Stimulated activated CD8-positive, alpha-beta memory T cell treated with anti-CD3 and anti-CD28 coated beads, Interleukin-12 subunit alpha, Interleukin-12 subunit beta, amount 100 ng/mL, for 4 hours (primary cell): ENCODE measurements around the gene GPER1.
"Not testable (repeated sequence)": the region's sequence is repeated elsewhere in the genome, so short reads cannot be mapped to it uniquely, and the experiment has no call there.

Experiments used
- DNase-seq: peaks from one replicate; pipeline ENCODE4 v3.0.0-alpha.2; 2020; ENCODE audit warnings: low read depth

Gene GPER1

GRCh38 chr7:1070544-1071011, 17.3 kb upstream of the GPER1 start:
- DNase-seq, result no peak

- no peak for DNase-seq
Measured at GRCh38 chr7:1071731-1072254, 16.1 kb upstream of the GPER1 start.

DNA sequence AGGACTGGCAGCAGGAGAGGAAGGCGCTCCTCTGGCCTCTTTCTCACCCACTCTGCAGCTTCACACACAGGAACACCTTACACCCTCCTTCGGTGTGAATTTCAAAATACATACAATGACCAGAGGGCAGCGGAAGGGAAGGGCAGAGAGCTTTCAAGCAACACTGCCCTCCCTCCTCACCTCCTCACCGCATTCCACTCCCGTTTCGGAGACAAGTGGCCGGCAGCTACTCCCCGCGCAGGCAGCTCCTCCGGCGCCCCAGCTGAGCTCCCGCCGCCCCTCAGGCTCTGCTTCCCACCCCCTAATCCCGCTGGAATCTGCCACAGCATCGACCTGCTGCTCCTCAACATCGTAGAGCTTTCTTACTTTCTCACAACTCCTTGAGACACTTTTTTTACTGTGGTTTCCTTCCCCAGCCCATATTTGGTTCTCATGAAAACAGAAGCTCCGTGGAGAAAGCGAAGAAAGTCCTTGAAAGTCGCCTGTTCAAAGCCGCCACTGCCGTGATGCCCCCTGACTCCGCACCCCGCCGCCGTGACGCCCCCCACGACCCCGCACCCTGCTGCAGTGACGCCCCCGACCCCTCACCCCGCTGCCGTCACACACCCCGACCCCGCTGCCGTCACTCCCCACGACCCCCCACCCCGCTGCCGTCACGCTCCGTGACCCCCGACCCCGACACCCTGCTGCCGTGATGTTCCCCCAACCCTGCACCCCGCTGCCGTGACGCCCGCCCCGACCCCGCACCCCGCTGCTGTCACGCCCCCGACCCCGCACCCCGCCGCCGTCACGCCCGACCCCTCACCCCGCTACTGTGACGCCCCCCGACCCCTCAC, 14.6 kb upstream of the GPER1 start:
- DNase-seq, result no peak

DNA sequence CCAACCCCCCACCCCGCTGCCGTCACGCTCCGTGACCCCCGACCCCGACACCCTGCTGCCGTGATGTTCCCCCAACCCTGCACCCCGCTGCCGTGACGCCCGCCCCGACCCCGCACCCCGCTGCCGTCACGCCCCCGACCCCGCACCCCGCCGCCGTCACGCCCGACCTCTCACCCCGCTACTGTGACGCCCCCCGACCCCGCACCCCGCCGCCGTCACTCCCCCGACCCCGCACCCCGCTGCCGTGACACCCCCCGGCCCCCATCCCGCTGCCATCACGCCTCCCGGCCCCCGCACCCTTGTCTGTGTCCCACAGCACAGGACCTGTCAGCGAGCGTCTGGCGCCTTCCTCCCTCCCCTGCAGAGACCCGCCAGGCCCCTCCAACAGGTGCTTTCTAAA, 13.9 kb upstream of the GPER1 start:
- DNase-seq, result not testable (repeated sequence)

- no peak for DNase-seq
Measured at GRCh38 chr7:1074593-1075431, 13.1 kb upstream of the GPER1 start.

- DNase-seq, result no peak
Measured at GRCh38 chr7:1076184-1077072, 11.5 kb upstream of the GPER1 start.

- no peak for DNase-seq
Measured at GRCh38 chr7:1078519-1078918, 9.4 kb upstream of the GPER1 start.

DNA sequence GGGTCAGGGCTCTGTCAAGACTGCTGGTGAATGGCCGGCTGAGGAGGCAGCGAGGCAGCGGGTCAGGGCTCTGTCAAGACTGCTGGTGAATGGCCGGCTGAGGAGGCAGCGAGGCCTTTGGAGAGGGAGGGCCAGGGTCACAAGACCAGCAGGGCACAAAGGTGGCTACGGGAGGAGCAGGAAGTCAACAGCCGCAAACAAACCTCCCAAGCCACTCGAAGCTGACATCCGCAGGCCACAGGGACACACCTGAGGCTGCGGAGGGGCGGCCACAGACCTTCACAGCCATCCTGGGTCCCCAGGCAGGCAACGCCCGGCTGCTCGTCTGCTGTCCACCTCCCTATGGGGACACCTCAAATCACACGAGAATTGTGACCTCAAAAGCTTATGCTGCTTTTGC, 8.9 kb upstream of the GPER1 start:
- DNase-seq, result no peak

DNA sequence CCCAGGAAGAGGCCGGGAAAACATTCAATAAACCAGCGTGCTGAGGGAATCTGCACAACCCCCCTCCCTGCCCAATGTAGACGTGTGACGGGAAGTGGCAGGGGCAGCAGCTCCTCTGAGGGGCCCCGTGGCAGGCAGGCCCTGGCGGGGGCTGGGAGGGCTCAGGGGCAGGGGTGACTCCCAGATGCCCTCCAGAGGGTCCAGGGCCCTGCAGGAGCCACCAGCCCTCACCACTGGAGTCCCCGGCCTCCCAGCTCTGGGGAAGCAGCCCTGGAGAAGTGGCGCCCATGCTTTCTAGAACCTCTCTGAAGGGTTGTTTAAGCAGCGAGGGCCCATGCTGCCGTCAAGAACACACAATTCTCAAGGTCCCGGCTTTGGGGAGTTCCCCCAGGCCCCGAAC, 8.4 kb upstream of the GPER1 start:
- DNase-seq, result no peak

DNA sequence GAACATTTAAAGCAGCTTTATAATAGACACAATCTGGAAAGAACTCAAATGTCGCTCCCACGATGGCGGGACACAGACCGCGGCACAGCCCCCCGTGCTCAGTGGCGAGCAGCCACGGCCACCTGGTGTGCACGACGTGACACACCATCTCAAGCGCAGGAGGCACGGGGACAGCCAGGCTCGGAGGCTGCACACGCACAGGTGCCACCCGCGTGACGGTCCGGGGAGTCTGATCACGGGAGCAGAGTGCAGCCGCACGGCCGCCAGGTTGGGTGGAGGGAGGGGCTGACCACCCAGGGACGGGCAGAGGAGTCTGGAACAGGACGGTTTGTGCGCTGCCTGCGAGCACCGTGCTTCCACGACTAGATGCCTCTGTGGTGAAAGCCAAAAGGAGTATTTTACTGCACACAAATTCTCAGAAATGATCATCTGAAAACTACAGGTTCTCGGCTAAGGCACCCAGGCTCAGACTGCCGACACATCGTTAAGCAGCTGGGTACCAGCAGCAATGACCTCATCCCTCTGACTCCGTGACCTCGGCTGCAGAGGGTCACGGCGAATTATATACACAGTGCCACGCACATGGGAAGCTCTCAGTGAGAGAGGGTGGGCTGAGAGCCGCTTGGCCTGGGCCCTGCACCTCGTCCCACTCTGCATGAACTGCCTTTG, 7.5 kb upstream of the GPER1 start:
- DNase-seq, result no peak

DNA sequence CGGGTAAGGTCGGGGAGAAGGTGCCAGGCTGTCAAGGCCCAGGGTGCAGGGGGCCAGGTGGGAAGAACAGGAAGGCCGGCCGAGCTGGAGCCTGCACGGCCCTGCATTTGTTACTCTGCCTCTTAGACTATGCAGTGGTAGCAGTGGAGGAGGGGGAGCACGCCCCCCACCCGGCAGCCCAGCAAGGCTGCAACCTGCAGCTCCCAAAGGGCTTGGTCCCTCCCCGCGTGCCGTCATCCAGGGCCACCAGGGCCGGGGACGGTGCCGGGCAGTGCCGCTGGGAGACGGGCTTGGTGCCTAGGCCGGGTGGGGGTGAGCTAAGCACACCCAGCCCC, 7.0 kb upstream of the GPER1 start:
- no peak for DNase-seq

DNA sequence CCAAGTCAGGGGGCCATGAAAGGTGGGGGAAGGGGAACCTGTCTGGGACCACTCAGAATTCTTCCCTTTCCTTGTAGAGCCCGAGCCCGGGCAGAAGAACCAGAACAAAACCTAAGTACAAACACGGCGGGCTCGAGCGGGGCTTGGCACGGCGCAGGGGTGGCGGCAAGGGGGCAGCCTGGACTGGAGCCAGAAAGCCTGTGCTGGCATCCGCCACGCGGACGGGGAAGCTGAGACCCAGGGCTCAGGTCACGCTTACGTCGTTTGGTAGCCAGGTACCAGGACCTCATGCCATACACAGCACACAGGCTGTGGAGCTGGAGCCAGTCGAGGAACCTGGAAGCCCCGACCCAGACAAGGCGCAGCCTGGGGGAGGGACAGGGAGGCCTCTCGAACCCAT, 6.6 kb upstream of the GPER1 start:
- DNase-seq, result no peak

GRCh38 chr7:1081931-1082401, 5.9 kb upstream of the GPER1 start:
- no peak for DNase-seq

DNA sequence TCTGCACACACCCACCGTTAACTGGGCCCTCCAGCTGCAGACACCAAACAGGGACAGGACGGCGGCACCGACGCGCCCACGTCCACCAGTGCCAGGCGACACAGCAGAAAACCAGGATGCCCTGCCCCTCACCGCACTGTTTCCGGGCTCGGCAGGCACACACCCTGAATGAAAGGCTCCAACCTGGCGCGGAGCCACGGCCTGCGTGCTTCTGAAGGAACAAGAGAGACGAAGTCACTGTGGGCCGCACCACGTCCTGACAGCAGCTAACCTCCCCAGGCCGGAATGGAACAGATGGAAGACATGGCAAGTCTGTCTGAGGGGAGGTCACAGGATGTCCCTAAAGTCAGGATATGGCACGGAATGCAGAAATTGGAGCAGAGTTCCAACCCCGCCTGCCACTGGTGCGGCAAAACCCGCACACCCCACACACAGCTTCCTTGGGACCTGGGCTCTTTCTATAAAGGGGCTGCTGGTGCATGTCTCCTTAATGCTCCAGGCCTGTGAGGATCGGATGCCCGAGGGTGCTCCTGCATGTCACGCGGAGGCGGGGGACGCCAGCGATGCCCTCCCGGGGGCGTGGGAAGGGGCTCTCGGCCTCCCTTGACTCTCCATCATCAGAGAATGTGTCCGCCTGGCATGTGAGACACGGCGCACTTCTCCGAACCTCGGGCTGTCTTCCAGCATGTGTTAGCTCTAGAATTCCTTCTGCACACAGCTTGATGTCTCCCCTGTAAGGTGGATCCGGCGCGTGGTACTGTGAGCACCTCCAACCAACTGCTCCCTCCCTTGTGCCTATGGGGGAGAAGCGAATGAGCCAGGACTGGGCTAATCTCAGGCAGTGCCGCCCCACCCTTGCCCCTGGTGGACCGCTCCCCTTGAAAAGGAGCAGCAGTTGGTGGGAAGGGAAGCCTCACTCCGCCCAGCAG, 3.9 kb upstream of the GPER1 start:
- DNase-seq, result no peak

DNA sequence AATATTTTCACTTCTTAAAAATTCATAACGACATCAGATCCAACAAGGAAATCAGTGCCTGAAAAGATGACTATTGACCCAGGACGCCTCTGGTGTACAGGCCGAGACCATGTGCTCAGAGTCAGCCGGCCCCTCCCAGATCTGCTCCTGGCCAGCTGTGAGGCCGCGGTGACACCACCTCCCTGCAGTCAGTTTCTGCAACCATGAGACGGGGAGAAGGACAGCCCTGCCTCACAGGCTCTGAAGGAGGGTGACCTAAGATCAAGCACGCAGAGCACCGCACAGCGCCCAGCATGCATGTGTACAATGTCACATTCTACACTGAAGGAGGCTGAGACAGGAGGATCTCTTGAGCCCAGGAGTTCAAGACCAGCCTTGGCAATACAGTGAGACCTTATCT, 2.6 kb upstream of the GPER1 start:
- no peak for DNase-seq

DNA sequence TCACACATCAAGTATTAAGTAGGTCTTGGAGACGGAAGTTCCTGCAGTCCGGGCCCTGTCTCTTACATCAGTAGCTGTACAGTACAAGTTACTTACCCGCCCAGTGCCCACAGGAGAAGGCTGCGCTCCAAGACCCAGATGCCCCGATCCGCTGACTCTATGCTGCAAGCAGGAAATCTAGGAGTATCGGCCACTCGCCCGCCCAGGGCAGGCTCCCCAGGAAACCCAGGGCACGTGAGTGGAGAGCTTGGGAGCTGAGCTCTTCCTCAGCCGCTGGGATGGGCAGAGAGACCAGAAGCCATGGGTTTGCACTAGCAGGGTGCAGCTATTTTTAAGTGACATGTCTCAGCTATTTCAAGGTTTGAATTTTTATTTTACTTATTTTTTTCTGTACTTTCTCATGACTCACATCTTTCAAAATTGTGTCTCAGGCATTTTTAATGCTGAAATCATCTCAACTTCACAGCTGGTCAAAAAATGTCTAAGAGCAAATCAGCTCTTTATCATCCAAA, 1.9 kb upstream of the GPER1 start:
- DNase-seq, result no peak

DNA sequence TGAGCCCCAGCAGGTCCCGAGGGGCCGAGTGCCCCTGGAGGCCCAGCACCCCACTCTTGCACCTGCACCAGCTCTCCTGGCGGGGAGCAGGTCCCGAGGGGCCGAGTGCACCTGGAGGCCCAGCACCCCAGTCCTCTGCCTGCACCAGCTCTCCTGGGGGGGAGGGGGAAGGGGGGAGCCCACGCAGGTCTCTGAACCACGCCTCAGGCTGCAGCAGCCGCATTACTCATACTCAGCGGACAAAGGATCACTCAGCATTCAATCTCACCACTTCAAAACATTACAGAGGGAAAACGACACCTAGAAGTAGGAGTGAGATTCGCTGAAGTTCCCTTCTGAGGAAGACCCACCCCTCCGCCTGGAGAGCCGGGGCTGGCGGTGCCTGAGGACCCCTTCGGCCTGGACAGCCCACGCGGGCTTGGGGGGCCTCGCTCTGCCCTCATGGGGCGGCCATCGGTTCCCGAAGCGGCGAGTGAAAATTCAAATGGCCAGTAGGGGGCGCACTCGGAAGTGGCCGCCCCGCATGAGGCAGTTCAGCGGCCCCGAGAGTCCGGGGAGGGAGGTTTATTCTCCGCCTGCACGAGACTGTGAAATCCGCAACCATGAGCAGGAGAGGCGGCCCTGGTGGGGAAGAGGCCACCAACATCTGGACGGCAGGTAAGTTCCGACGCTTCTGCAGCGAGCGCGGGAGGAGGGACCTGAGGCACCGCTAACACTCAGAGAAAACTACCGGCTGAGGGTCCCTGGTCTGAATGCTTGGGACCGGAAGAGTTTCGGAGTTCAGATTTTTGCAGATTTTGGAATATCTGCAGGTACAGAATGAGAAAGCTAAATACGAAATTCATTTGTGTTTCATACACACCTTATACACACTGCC, 1.1 kb upstream of the GPER1 start:
- DNase-seq, result peak; percentile 39

- DNase-seq, result no peak
Measured at GRCh38 chr7:1087465-1087814, 473 bp upstream of the GPER1 start.

DNA sequence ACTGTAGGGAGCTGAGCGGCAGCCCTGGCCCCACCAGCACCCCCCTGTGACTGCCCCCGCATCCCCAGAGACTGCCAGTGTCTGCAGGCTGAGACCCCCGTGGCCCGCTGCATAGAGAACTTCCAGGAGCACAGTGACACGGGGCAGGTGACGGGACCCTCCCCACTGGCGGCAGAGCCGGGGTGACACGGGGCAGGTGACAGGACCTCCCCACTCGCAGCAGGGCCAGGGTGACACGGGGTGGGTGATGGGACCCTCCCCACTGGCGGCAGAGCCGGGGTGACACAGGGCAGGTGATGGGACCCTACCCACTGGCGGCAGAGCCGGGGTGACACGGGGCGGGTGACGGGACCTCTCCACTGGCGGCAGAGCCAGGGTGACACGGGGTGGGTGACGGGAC, 2.3 kb downstream of the GPER1 start:
- no peak for DNase-seq
